Tongue (tissue), 2 donors: ENCODE measurements around the gene JAG2. TPM values are rescaled to one million over a fixed set of nuclear protein-coding genes. Genes with fewer than 3 reads are reported as not detected.

ENCODE experiments used
- DNase-seq: peaks from one replicate; pipeline ENCODE4 v3.0.0-alpha.2; 2015
- total RNA-seq: library from RNA; depleted of rRNA; stranded (reverse); fragments of >200 nt; gene quantifications from one replicate; pipeline ENCODE4 v1.2.3, GENCODE V29; 2014

Gene JAG2
- total RNA-seq, 1 donor from 2014 or later: 58.5 TPM

DNA sequence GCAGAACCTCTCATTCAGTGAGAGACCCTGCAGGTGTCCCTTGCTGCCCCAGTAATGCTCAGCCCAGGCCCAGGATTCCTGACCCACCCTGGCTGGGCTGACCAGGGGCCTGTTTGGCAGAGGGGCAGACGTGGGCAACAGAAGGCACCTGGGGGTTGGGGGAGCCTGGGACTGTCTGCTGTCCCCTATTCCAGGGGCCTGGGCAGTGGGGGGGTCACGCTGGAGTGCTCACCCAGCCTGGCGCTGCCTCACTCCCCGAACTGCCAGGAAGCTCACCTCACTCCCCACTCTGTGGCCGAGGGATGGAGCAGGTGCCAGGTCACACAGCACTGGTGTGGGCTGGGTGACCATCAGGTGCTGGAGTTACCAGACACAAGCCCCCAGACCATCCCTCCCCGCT, 35.1 kb upstream of the JAG2 start:
- DNase-seq: no peak

DNA sequence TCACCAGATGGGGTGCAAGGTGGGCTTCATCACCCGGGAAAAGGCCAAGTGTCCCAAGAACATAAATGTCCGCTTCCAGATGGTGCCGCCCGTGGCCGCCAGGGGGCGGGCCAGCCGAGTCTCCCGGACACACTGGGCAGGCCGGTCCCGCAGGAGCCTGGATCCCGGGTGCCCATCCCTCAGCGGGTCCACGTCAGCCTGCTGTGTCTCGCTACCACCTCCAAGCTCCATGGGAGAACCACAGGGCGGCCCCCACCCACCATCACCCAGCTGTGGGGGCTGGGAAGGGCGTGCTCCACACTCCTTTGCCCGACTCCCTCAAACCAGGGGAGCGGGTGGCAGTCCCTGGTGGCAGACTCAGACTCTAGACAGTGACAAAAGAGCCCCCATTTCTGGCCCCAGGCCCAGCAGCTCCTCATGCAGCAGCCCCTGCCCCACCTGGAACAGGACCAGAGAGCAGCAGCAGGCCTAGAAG, 34.5 kb upstream of the JAG2 start:
- peak; percentile 81 for DNase-seq

DNA sequence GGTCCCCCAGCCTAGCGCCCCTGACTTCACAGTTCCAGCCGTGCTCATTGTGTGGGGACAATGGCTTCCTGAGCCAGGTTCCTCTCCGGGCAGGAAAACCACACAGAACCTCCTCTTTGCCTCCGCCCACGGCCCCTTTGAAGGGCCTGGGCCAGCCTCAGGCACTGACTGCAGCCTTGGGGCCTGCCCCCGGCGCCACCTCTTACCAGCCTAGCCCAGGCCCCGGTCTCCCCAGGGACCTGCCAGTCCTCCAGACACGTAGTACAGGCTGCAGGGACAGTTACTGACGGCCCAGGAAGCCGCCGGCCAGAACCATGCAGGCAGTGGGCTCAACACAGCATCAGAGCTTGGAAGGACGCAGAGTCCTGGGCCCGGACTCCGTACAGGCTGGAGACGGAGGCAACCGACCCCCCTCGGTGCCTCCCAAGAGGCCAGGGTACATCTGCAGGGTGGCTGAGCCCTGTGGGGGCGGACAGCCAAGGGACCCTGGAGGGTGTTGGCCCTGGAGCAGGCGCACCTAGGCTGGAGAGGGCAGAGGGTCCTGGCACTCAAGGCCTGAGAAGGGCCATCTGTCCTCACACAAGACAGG, 33.4 kb upstream of the JAG2 start:
- no peak for DNase-seq

DNA sequence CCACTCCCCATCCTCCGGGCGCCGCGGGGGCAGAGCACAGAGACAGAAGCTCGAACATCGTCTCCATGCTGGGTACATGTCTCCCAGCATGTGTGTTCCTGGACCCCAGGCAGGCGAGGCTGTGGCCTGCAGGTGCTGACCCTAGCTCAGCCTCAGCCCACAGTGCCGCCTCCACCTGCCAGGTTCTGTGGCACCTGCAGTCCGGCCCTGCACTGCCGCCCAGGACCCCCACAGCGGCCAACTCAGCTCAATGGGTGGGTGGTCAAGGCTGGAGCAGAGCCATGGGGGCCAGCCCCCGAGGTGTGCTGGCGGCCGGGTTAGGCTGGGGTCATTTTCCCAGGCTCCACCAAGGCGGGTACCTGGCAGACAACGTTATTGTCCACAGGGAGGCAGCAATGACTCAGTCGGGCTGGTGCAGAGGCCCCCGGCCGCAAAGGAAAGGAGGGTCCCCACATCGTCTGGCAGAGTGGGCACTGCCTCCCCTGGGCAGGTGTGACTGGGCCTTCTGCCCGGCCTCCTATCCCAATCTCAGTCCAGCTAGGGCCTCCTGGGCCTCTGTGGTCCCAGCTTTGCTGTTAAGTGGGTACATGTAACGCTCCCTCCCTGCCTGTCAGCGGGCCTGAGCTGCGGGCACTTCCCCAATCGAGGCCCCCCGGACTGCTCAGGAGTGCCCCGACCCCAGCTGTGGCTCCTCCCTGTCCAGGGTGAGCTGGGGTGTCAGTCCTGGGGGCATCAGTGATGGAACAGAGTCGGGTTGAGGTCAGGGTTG, 32.8 kb upstream of the JAG2 start:
- no peak for DNase-seq

DNA sequence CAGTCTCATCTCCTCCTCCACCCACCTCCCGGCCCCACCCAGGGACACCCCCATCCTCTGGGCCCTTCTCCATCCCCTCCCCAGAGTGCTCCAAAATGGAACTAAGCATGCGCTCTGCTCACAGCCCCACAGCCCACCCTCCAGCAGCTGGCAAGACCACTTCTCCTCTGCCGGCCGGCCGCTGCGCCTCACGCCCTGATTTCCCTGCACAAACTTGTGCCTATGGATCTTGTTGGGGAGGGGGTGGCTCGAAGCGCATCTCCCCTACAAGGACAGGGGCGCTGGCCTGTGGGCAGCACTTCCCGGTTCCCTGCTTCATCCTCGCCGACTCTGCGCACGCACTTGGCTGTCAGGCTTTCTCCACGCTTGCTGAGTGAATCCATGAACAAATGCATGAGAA, 32.1 kb upstream of the JAG2 start:
- DNase-seq: no peak

DNA sequence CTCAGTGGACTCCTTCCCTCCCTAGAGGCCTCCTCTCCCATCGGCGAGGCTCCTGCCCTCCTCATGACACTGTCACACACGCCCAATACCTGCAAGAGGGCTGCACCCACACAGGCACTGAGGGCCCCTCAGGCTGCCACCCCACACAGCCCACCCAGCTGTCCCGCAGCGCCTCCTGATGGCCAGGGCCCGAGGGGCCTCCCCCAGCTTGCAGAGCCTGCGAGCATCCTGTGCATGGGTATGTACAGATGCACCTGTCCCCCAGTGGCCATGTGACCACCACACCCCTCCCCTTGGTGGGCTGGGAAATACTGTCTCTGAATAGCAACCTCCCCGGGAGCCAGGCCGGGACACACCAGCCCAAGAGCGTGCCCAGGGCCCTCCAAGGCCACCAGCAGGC, 31.5 kb upstream of the JAG2 start:
- no peak for DNase-seq

DNA sequence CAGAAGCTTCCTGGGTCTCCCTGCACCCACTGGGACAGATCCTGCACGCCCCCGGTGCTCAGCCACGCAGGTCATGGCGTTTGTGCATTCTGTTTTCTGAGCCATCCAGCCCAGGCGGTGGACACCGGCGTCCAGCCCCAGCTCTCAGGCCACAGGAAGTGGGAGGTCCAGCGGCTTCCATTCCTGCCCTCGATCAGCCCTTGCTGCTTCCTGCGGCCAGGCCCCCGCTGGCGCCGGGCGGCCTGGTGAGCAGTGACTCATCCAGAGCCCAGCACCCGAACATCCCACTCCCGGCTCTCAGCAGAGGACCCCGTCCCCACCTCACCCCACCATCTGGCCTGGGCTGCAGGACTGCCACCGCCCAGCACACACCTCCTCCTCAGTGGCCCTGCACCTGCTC, 30.5 kb upstream of the JAG2 start:
- DNase-seq: no peak

DNA sequence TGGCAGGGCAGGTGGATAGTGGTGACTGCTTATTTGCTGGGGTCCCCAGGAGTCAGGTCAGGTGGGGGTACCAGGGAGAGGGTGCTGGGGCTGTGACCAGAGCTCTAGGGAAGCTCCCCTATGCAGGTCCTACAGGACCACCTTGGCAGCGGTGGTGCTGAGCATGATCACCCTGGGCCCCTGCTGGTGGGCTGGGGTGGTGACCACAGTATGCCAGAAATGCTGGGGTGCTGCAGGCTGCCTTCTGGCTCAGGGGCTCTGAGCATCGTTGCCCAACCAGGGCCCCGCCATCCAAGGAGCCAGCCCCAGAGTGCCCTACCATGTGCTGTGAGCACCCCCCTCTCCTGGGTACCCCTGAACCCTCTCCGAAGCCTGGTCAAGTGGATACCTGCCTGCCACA, 30.0 kb upstream of the JAG2 start:
- no peak for DNase-seq

DNA sequence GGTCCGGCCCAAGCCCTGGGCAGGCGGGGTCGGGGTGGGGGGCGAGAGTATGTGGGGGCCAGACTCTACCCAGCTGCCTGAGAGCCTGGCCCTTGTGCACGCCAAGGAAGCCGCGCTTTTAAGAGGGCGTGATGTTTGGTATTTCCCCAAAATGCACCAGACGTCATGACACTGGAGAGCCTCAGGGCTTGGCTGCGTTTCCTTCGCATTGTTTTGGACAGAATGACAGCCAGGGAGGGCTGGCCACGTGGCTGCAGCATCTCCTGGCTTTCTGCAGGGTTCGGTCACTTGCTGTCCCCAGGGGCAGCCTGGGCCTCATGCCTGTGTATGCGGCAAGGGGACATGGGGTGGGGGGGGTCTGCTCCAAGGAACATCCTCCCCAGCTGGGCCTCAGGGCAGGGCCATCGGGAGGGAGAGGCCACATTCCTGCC, 28.6 kb upstream of the JAG2 start:
- DNase-seq: peak; percentile 81

DNA sequence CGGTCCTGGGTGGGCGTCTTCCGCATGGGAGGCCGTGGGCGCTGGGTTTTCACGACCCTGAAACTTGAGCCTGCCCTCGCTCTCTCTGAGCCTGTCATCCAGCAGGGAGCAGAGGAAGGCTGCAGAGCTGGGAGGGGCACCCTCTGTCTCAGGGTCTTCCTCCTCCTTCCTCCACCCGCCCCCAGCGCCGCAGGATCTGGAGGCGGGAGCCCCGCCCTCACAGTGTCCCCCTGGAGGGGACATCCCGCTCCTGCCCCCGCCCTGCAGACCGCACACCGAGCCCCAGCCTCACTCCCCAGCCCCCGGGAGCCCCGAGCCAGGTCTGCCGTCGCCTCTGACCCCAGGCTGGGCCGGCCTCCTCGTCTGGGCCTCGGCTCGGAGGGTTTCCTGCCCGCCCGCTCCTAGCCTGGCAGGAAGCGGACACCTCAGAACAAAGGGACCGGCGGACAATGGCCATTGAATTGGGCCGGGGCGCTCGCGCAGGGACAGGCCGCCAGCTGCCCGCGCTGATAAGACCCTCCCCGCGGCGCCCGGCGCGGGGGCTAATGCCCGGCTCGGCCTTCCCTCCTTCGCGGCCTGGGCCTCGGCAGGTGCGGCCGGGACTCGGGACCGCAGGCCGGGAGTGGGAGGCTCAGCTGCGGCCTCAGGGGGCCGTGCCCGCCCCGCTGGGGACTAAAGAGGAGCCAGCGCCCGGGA, 27.8 kb upstream of the JAG2 start:
- peak; percentile 28 for DNase-seq

DNA sequence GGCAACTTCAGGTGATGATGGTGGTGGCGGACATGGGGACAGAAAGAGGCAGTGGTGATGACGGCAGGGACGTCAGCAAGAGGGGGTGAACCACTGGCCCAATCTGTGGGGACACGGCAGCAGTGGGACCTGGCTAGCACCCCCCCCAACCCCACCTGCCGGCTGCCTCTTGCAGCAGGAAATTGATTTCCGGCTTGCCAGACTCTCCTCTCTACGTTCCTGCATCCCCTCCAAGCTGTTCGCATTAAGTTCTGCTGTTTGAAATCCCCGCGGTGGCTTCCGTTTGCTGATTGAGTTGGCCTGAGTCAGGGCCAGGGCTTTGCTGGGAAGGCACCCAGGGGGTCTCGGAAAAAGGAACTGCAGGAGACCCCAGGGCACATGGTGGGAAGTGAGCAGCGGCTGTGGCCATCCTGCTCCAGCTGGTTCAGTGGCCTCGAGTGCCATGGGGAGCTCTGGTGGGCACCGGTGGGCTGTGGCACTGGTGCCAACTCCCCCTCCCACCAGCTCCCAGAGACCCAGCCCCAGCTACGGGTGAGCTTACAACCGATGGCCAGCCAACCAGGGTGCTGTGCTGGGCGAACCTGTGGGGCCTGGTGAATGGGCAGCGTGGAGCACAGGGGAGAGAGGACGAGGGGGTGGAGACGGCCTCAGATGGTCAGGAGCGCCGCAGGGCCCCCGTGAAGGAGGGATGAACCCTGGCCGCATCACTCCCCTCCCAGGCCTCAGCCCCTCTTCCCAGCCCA, 27.1 kb upstream of the JAG2 start:
- DNase-seq: no peak

DNA sequence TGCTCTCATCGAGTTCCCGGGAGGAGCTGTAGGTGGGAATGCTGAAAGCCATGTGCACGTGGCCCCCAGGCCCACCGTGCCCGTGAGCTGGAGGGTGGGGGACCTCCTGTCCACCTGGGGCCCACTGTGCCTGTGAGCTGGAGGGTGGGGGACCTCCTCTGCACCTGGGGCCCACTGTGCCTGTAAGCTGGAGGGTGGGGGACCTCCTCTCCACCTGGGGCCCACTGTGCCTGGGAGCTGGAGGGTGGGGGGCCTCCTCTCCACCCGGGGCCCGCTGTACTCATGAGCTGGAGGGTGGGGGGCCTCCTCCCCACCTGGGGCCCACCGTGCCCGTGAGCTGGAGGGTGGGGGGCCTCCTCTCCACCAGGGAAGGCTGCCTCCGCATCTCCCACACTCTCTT, 26.5 kb upstream of the JAG2 start:
- no peak for DNase-seq

DNA sequence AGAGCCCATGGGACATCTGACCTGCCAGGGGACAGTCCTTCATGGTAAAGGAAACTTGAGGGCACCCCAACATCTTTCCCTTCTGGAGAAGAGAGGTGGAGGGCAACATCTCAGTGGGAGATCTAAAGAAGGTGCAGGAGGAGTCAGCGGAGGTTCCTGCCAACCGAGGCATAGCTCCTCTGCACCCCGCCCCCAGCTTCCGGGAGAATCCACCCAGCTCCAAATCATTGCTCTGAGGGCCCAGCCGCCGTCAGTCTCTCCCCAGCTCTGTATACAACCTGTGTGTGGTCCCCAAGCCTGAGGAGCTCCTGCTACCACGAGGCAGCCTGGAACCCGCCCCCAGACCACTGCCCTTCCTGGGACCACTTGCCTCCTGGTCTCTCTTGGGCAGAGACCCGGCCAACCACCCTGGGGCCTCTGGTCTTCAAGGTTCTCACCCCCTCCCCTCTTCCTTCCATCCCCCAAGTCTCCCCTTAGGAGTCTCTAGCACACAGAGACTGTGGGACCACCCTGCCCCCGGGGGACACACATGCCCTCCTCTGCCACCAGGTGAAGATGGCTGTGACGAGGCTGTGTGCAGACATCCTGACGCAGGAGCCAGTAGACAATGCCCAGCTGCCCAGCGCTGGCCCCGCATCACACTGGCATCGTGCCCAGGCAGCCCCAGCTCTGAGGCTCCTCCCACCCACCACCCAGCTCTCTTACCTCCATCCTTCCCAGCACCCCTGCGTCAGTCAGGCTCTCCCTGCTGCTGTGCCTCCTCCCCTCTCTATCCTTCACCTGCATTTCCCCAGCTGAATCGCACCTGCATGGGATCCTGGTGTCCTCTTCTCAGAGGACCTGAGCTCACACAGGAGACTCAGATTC, 25.6 kb upstream of the JAG2 start:
- DNase-seq: peak; percentile 65

DNA sequence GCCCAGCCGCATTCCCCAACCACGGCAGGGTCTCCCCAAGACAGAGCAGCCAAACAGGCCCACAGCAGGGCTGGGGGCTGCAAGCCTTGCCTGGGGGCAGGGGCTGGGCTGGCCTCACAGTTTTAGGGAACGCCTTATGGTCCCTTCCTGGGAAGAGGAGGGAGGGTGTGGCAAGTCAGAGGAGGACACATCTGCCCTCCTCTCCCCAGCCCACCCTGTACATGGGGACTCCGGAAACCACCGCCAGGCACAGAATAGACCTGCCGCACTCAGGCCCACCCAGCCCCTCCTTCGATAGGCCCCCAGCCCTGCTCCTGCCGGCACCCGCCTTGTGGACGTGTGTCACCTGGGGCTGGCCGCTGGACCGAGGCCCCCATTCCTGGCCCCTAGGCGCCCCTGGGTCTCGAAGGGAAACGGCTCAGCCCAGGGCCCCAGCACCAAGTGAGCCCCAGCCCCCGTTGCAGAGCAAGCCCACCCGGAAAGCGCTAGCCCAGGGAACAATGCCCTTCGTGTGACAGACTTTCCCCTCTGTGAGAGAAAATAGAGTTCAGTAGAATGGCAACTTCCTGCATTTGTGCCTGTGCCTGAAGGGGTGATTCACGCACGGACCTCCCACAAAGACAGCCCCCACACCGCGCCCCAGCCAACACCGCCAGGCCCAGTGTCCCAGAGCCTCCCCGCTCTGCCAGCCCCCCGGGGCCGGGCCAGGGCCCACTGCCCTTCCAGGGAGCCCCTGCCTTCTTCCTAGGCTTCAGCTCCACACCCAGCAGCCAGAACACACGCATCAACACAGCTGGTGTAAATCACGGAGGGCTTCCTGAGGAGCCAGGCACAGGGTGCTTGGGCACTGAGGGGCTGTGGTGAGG, 24.5 kb upstream of the JAG2 start:
- no peak for DNase-seq

DNA sequence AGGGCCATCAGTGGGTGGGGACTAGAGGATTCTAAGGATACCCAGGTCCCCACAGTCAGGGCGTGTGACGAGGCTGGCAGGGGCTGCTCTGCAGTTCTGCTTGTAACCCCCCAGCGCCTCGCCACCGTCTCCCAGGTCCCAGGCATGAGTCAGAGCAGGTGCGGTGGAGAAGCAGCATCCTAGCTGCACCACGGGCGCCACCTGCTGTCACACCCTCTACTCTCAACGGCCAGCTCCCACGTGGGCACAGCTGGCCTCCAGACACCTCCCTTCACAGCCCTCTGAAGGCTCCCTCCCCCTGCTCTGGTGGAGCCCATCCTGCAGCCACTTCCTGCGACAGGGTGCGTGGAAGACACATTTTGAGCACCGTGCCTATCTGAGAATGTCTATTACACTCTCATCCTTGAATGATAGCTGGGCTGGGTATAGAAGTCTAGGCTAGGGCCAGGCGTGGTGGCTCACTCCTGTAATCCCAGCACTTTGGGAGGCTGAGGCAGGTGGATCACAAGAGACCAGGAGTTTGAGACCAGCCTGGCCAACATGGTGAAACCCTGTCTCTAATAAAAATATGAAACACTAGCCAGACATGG, 19.5 kb upstream of the JAG2 start:
- DNase-seq: no peak

DNA sequence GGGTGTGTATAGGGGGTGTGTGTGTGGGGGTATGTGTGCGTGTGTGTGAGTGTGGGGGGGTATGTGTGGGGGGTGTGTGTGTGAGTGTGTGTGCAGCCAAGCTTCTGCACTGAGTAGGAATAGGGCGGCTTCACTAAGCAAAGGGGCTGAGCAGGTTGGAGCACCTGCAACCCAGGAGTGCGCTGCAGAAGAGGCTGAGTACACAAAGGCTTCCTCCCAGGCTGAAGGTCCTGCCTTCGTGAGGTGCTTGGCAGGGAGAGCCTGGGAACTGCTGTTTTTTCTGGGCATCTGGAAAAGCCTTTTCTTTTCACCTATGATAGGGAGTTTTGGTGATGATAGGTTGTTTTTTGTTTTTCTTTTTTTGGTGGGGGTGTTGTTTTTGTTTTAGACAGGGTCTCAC, 18.5 kb upstream of the JAG2 start:
- no peak for DNase-seq

DNA sequence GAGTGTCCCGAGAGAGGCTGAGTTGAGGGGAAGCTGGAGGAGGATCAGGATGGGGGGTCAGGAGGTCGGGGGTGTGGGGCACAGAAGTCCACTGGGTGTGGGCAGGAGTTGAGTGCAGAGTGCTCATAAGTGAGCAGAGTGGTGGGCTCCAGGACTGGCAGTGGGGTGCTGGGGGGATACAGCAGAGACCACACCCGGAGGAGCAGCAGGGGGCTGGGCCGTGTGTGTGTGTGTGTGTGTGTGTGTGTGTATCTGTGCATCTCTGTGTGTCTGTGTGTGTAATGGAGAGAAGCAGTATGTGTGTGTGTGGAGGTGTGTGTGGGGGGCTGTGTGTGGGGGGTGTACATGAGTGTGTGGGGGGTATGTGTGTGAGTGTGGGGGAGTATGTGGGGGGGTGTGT, 17.4 kb upstream of the JAG2 start:
- DNase-seq: no peak

DNA sequence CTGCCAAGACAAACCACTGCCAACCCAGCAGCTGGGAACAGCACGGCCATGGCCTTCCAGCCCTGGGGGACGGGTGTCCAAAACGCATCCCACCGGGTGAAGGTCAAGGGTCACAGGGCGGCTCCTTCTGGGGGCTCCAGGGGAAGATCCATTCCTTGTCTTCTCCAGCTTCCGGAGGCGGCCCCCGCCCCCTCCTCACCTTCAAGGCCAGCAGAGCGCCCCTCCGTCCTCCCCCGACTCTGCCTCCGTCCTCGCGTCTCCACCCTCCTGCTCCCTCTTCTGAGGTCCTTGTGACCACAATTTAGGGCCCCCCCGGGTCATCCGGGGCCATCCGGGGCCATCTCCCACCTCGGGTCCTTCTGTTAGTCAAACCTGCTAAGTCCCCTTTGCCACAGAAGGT, 16.4 kb upstream of the JAG2 start:
- DNase-seq: no peak

DNA sequence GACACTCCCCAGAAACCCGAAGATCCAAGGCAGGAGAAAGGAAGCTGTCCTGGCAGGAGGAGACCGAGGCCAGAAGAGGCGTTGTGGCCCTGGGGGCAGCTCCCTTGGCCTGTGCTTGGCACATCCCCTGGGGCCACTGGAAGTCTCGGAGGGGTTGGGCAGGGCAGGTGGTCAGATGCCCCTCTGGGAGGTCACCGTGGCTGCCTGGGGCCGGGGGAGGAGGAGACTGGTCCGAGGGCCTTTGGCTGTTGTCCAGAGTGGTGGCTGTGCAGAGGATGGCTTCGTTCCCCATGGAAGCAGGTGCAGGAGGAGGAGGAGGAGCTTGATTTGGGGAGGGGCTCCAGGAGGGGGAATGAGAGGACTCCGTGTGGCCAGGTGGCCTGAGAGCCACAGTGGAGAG, 15.9 kb upstream of the JAG2 start:
- DNase-seq: no peak

DNA sequence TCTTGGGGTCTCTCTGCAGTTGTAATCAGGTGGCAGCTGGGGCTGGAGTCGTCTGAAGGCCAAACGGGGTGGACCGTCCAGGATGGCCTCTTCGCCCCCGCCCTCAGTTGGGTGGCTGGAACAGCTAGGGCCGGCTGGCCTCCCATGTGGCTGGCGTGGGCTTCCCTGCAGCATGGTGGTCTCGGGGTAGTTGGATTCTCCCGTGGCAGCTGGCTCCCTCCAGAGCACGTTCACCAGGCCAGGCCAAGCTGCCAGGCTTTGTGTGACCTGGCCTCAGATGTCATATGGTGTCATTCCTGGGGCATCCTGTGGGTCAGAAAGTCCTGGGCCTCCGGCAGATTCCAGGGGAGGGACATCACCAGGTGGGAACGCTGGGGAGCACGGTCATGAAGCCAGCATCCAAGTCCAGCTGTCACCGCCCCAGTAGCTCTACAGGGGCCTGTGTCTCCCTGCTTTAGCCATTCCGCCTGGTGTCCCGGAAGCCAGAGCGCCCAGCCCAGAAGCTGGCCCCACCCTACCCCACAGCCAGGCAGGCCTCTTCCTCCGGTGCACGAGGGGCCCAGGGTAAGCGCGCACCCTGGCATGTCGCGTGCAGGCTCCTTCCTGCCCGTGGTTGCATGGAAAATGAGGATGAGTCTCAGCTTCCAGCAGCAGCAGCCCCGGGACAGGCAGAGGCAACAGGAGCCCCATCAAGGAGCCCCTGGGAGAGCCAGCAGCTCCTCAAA, 13.9 kb upstream of the JAG2 start:
- no peak for DNase-seq
